ENCODE results near the gene ATG9A. TPM values are rescaled to one million over a fixed set of nuclear protein-coding genes. Genes with fewer than 3 reads are reported as not detected.

Gene ATG9A
- total RNA-seq, 4 donors from 2014 or later: 39.8 to 82.6 (median 47.0) TPM

DNA sequence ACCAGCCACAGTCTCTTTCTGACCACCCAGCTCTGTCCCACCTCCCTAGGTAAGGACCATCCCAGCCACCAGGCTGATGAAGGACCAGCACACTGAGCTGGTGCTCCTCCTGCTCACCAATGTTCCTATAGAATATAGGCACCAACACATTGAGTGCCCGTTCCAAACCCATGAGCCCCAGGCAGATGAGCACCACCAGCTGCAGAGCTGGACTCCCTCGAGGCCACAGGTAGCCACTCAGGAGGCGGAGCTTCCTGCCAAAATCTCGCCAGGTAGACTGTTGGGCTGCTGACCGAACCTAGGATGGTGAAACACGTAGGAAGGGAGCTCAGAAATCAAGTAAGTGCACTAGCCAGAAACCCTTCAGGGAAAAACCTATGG lies 12.9 kb downstream of the ATG9A start:
- H3K4me3 ChIP-seq: no peak overlapping the region
- peak overlapping the region in 3 of 4 donors; percentile 95 to 98 (median 98) for H3K27ac ChIP-seq
- no peak for TF ChIP-seq POLR2AphosphoS5 (IDR thresholded peaks at IDR 0.05)
- TF ChIP-seq EP300 (IDR thresholded peaks at IDR 0.05): no peak
- TF ChIP-seq, protein P1, sequence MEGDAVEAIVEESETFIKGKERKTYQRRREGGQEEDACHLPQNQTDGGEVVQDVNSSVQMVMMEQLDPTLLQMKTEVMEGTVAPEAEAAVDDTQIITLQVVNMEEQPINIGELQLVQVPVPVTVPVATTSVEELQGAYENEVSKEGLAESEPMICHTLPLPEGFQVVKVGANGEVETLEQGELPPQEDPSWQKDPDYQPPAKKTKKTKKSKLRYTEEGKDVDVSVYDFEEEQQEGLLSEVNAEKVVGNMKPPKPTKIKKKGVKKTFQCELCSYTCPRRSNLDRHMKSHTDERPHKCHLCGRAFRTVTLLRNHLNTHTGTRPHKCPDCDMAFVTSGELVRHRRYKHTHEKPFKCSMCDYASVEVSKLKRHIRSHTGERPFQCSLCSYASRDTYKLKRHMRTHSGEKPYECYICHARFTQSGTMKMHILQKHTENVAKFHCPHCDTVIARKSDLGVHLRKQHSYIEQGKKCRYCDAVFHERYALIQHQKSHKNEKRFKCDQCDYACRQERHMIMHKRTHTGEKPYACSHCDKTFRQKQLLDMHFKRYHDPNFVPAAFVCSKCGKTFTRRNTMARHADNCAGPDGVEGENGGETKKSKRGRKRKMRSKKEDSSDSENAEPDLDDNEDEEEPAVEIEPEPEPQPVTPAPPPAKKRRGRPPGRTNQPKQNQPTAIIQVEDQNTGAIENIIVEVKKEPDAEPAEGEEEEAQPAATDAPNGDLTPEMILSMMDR (IDR thresholded peaks at IDR 0.05): no peak
- no peak for TF ChIP-seq POLR2A (IDR thresholded peaks at IDR 0.05)
- H3K36me3 ChIP-seq: peaks cover 0 to 67% of the 10 kb centered on the region in 2 donors
- no CpG with 5 or more reads among the region's 6 CpGs for WGBS, 2 donors (ENCODE audit: low coverage in 1 of 2)
- no peak for ATAC-seq
- H3K27me3 ChIP-seq: no peaks in the 10 kb centered on the region
- H3K9me3 ChIP-seq: no peaks in the 10 kb centered on the region
- peaks cover 3 to 51% (median 21%) of the 10 kb centered on the region in 3 donors for H3K4me1 ChIP-seq

DNA sequence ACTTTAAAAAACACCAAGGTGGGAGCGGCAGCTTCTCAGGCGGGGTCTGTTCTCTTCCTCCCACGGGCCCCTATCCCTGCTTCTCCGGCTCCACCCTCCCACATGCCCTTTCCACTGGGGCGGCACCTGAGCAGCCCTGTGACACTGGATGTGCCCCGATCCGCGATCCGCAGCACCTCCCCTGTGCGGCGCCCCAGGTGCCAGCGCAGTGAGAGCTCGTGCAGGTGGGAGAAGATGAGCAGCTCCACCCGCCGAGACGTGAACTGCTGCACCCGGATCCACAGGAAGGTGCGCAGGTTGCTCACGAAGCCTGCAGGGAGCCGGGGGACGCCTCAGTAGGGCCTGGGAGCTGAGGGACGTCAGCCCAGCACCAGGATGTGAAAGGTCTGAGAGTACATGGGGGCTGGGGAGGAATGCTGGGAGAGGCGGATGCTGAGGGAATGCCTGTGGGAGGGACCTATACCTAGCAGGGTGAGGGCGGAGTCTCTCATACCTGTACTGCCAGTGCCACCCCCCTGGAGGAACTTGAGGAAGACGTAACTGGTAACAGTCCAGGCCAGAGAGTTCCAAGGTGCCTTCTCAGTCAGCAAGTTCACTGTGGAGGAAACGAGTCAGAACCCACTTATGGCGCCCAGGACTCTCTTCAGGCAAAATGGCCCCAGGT lies 13.4 kb downstream of the ATG9A start:
- no peak for TF ChIP-seq POLR2AphosphoS5 (IDR thresholded peaks at IDR 0.05)
- TF ChIP-seq, protein P1 (IDR thresholded peaks at IDR 0.05): no peak
- no peak for TF ChIP-seq EP300 (IDR thresholded peaks at IDR 0.05)
- TF ChIP-seq POLR2A (IDR thresholded peaks at IDR 0.05): no peak
- Histone ChIP-seq H3K27ac (peak overlapping the region in 2 of 4 donors; percentile 95 to 98), H3K4me3 (no peak overlapping the region), H3K4me1 (peaks cover 3 to 51% (median 21%) of the 10 kb centered on the region in 3 donors), H3K27me3 (no peaks in the 10 kb centered on the region), H3K9me3 (no peaks in the 10 kb centered on the region), H3K36me3 (peaks cover 0 to 67% of the 10 kb centered on the region in 2 donors)
- WGBS, 2 donors (ENCODE audit: low coverage in 1 of 2): 93% methylated on average over 10 of the region's 27 CpGs; no CpG with 5 or more reads in 1 of the 2 donors
- ATAC-seq: no peak

DNA sequence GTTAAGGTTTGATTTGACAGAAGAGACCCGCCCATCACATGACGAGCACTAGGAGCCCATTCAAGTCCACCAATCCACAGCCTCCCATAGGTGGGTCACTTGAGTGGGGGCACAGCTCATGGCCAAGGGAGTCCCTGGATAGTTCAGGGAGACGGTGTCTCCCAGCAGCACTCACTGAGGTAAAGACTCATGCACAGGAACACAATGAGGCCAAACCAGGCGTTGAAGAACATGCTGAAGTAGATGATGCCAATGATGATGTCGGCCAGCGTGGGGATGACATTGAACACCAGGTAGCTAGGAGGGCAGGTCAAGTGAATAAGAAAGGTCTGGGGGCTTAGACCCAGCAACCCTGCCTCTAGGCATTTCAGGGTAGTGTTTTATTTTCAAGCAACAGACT lies 14.7 kb downstream of the ATG9A start:
- Histone ChIP-seq H3K27ac (no peak overlapping the region), H3K4me1 (peaks cover 3 to 45% (median 18%) of the 10 kb centered on the region in 3 donors), H3K4me3 (no peak overlapping the region), H3K9me3 (no peaks in the 10 kb centered on the region), H3K27me3 (no peaks in the 10 kb centered on the region), H3K36me3 (peaks cover 0 to 67% of the 10 kb centered on the region in 2 donors)
- no peak for ATAC-seq
- WGBS, 2 donors (ENCODE audit: low coverage in 1 of 2): no CpG with 5 or more reads among the region's 6 CpGs
- TF ChIP-seq POLR2AphosphoS5 (IDR thresholded peaks at IDR 0.05): no peak
- no peak for TF ChIP-seq EP300 (IDR thresholded peaks at IDR 0.05)
- TF ChIP-seq, protein P1 (IDR thresholded peaks at IDR 0.05): no peak
- TF ChIP-seq POLR2A (IDR thresholded peaks at IDR 0.05): no peak

DNA sequence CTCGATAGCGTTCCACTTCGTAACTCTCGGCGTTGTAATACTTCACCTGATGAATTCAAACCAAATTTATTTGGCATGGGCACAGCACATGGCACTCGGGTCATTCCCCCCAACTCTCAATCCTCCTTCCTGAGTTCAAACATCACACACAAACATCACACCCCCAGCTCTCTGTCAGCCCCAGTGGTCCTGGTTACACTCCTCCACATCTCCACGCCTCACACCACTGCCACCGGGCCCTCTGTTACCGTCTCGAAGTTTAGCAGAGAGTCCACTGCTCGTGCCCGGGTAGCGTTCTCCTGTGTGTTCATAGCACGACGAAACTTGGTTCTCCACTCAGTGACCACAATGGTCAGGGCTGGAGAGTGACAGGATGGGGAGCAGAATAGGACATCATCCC lies 15.3 kb downstream of the ATG9A start:
- Histone ChIP-seq H3K36me3 (peaks cover 0 to 69% of the 10 kb centered on the region in 2 donors), H3K4me1 (peaks cover 0 to 39% (median 12%) of the 10 kb centered on the region in 3 donors), H3K9me3 (no peaks in the 10 kb centered on the region), H3K4me3 (no peak overlapping the region), H3K27ac (no peak overlapping the region), H3K27me3 (no peaks in the 10 kb centered on the region)
- no peak for ATAC-seq
- TF ChIP-seq POLR2AphosphoS5 (IDR thresholded peaks at IDR 0.05) (no peak), POLR2A (IDR thresholded peaks at IDR 0.05) (no peak), EP300 (IDR thresholded peaks at IDR 0.05) (no peak)
- TF ChIP-seq, protein P1 (IDR thresholded peaks at IDR 0.05): no peak
- 73 to 97% methylated on average over 2 to 11 of the region's 15 CpGs for WGBS, 2 donors (ENCODE audit: low coverage in 1 of 2)

DNA sequence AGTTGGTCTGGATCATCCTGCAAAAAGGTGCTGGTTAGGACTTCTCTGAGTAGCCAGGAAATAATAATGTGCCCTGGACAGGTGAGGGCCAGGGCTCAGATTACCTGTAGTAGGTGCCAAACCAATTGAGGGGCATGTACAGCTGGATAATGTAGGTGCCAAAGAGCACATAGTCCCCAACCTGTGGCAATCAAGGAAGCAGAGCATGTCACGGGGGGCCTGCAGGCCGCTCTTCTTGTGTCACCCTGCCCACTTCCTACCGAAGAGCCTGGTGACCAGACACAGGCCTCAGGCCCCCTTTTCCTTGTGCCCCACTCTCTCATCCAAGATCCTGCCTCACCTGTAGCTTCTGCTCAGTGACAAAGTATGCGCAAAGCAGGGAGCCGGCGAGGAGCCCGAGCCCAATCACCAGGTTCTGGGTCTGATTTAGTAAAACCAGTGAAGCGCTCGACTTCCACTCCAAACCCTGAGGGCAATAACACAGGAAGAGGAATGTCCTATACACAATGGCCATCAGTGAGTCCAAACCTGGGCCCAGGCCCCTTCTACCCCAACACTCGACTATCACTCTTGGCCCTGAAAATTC lies 15.9 kb downstream of the ATG9A start:
- Histone ChIP-seq H3K27me3 (no peaks in the 10 kb centered on the region), H3K4me1 (peaks cover 0 to 39% (median 11%) of the 10 kb centered on the region in 3 donors), H3K4me3 (no peak overlapping the region), H3K9me3 (no peaks in the 10 kb centered on the region), H3K27ac (no peak overlapping the region), H3K36me3 (peaks cover 0 to 74% of the 10 kb centered on the region in 2 donors)
- TF ChIP-seq, protein P1 (IDR thresholded peaks at IDR 0.05): no peak
- no peak for TF ChIP-seq POLR2A (IDR thresholded peaks at IDR 0.05)
- TF ChIP-seq EP300 (IDR thresholded peaks at IDR 0.05): no peak
- TF ChIP-seq POLR2AphosphoS5 (IDR thresholded peaks at IDR 0.05): no peak
- no peak for ATAC-seq
- WGBS, 2 donors (ENCODE audit: low coverage in 1 of 2): 80 to 90% methylated on average over 2 to 3 of the region's 10 CpGs

All from gastroesophageal sphincter (tissue), 4 donors.